Astrocyte of the spinal cord (primary cell): ENCODE results near the gene SMIM9.

Source experiments
- DNase-seq: peaks from one replicate; pipeline ENCODE4 v3.0.0; 2011; ENCODE audit warnings: low read depth, low spot score
- H3K4me3 ChIP-seq: 2 replicates; pipeline ENCODE4 v1.5.1; 2011; ENCODE audit warnings: low read depth, mild to moderate bottlenecking, low read length, moderate library complexity
- in situ Hi-C: cut with HindIII; loops from 2 replicates; pipeline ENCODE4 v1.10.0; 2017; ENCODE audit warnings: low sequenced_read_pairs
- TF ChIP-seq, protein P1 (sequence below): IDR thresholded peaks from 2 replicates; pipeline ENCODE4 v1.5.1; 2012; ENCODE audit warnings: low read depth, mild to moderate bottlenecking, low read length, inconsistent platforms

Gene SMIM9

GRCh38 chrX:154793084-154793795 lies 41.2 kb downstream of the SMIM9 start:
- in situ Hi-C loops: no loop called here
- TF ChIP-seq, protein P1, sequence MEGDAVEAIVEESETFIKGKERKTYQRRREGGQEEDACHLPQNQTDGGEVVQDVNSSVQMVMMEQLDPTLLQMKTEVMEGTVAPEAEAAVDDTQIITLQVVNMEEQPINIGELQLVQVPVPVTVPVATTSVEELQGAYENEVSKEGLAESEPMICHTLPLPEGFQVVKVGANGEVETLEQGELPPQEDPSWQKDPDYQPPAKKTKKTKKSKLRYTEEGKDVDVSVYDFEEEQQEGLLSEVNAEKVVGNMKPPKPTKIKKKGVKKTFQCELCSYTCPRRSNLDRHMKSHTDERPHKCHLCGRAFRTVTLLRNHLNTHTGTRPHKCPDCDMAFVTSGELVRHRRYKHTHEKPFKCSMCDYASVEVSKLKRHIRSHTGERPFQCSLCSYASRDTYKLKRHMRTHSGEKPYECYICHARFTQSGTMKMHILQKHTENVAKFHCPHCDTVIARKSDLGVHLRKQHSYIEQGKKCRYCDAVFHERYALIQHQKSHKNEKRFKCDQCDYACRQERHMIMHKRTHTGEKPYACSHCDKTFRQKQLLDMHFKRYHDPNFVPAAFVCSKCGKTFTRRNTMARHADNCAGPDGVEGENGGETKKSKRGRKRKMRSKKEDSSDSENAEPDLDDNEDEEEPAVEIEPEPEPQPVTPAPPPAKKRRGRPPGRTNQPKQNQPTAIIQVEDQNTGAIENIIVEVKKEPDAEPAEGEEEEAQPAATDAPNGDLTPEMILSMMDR: no peak
- no peak overlapping the region for H3K4me3 ChIP-seq
- DNase-seq: no peak

GRCh38 chrX:154791939-154792338 lies 42.5 kb downstream of the SMIM9 start:
- H3K4me3 ChIP-seq: no peak overlapping the region
- TF ChIP-seq, protein P1: no peak
- in situ Hi-C loops: no loop called here
- DNase-seq: no peak

- in situ Hi-C loops: no loop called here
- TF ChIP-seq, protein P1: no peak
- DNase-seq: no peak
- H3K4me3 ChIP-seq: no peak overlapping the region
These were observed 43.0 kb downstream of the SMIM9 start for GRCh38 chrX:154791467-154791866.

DNA sequence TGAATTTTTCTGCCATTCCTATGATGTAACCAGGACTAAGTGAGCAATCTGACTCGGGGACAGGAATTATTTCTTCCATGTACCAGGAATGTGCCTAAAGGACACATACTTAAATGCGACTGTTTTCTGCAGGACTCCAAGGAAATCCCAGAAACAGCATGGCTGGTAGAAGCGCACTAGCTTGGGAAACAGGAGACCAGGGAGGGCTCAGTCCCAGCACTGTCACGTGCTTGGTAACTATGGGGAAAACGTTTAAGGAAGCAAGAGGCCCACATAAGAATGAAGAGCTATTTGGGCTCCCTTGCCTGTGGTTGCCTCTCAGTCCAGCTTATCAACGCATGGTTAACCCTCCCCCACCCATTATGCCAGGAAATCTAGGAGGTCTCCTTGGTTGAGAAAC lies 48.7 kb downstream of the SMIM9 start:
- no peak for DNase-seq
- TF ChIP-seq, protein P1: no peak
- H3K4me3 ChIP-seq: no peak overlapping the region
- in situ Hi-C loops: no loop called here

GRCh38 chrX:154784149-154784995 lies 50.1 kb downstream of the SMIM9 start:
- no peak overlapping the region for H3K4me3 ChIP-seq
- no peak for DNase-seq

DNA sequence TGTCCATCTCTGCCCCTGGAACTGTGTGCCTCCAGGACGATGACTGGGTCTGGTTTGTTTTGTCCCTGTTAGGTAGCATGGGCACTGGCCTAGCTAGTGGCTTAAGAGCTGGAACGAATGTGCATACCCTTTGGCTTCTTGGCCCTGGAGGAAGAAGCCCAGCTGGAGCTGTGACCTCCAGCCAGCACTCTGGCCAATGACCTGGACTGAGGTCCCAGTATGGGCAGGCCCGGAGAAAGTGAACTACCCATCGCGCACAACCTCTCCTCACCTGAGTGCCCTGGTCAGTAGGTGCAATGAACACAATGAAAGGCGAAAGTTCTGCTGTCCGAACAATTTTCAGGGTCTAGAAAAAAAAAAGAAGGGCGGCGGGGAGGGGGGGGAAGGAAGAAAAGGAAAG lies 53.5 kb downstream of the SMIM9 start:
- in situ Hi-C loops: no loop called here
- TF ChIP-seq, protein P1: no peak
- DNase-seq: no peak
- no peak overlapping the region for H3K4me3 ChIP-seq

More at GRCh38 chrX:154784149-154784995, 50.1 kb downstream of the SMIM9 start:
- TF ChIP-seq, protein P1: no peak
- in situ Hi-C loops: no loop called here
